Measurements from ENCODE around the gene SPTB.

DNA sequence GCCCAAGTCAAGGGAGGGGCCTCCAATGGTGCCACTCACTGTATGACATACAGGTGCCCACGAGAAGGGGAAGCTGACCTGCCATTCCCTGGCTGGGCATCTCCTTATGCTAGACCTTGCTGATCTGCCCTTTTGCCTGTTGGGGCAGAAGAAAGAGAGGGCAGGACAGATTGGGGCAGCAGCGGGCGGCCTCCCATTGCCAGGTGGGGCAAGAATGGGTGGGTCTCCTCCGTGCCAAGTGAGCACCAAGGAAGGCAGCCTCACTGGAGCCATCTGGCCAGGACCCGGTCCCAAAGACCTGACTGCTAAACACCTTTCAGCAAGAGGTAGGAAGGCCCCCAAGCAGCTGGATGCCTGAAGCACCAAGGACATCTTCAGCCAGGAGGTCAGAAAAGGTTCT is 125.0 kb downstream of the SPTB start:
- TF ChIP-seq, protein P1, sequence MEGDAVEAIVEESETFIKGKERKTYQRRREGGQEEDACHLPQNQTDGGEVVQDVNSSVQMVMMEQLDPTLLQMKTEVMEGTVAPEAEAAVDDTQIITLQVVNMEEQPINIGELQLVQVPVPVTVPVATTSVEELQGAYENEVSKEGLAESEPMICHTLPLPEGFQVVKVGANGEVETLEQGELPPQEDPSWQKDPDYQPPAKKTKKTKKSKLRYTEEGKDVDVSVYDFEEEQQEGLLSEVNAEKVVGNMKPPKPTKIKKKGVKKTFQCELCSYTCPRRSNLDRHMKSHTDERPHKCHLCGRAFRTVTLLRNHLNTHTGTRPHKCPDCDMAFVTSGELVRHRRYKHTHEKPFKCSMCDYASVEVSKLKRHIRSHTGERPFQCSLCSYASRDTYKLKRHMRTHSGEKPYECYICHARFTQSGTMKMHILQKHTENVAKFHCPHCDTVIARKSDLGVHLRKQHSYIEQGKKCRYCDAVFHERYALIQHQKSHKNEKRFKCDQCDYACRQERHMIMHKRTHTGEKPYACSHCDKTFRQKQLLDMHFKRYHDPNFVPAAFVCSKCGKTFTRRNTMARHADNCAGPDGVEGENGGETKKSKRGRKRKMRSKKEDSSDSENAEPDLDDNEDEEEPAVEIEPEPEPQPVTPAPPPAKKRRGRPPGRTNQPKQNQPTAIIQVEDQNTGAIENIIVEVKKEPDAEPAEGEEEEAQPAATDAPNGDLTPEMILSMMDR (optimal IDR thresholded peaks at IDR 0.05 in 1 of 3, IDR thresholded peaks at IDR 0.05 in 1 of 3, conservative IDR thresholded peaks at IDR 0.05 in 1 of 3; ENCODE audit: extremely low read depth in 1 of 3, insufficient read depth in 2 of 3, low read length in 3 of 3), result no peak
- no peak for TF ChIP-seq EZH2 (IDR thresholded peaks at IDR 0.05; ENCODE audit: low read length)

Data from keratinocyte (primary cell).